HCT116 (cell line): ENCODE measurements around the gene NOTCH1. TPM values are rescaled to one million over a fixed set of nuclear protein-coding genes. Genes with fewer than 3 reads are reported as not detected.

Source experiments
- ATAC-seq: fragments of 200-7000 bp; cut with Tn5 transposase; 2 replicates; pipeline ENCODE4 v1.9.1; 2020; ENCODE audit warnings: mild to moderate bottlenecking, moderate library complexity
- BruUV-seq: library from RNA; stranded (reverse); fragments of 400-500 nt; replicated peaks from 2 replicates; lab custom pipeline; 2021; lab: Mats Ljungman, UMichigan
- CTCF ChIA-PET: fragments of 300-600 bp; sonication (Branson Sonifier 250); formaldehyde crosslinking; loops from one replicate; lab custom pipeline; 2021; ENCODE audit warnings: antibody characterized with exemption; lab: Charles Lee
- POLR2A ChIA-PET: fragments of 300-600, 350-600 bp; sonication (Branson Sonifier 250); formaldehyde crosslinking; loops from one replicate; lab custom pipeline; 2021; ENCODE audit warnings: antibody characterized with exemption; lab: Charles Lee
- RAD21 ChIA-PET, 2 experiments: fragments of 300-600 bp; sonication (Branson Sonifier 250); formaldehyde crosslinking; loops; one replicate each; lab custom pipeline; 2023; ENCODE audit warnings: low total read pairs in 2 of 2; ENCODE audit not compliant: uncharacterized antibody in 2 of 2, unreplicated experiment in 2 of 2, low non-redundant PET in 1 of 2; lab: Charles Lee
- DNase-seq: peaks from one replicate; pipeline ENCODE4 v3.0.0-alpha.2; 2010; ENCODE audit warnings: low read depth, low spot score
- H2AFZ ChIP-seq: fragments of 200-600 bp; shearing (Covaris generic), sonication (generic); 2 replicates; pipeline ENCODE4 v1.6.1; 2017; ENCODE audit warnings: low read depth, mixed run types, mixed read lengths, antibody characterized with exemption, low read length; ENCODE audit not compliant: poor library complexity, severe bottlenecking
- H3K27ac ChIP-seq: 2 replicates; pipeline ENCODE4 v1.5.1; 2012; ENCODE audit warnings: low read depth, low read length
- H3K27me3 ChIP-seq: fragments of 200-600 bp; sonication (generic); 2 replicates; pipeline ENCODE4 v1.6.1; 2016; ENCODE audit warnings: mixed run types, low read length, mixed read lengths; ENCODE audit not compliant: insufficient read depth
- H3K36me3 ChIP-seq, 2 experiments: fragments of 200-500 bp in 1 of 2; fragments of 200-600 bp in 1 of 2; sonication (Bioruptor generic) in 1 of 2; sonication (generic) in 1 of 2; 2 replicates each; pipeline versions ENCODE4 v1.5.1 to v1.6.1; 2014 to 2016; ENCODE audit warnings: low read length in 2 of 2, inconsistent platforms in 1 of 2, mixed read lengths in 1 of 2, mixed run types in 1 of 2; ENCODE audit not compliant: insufficient read depth in 2 of 2, control insufficient read depth in 1 of 2
- H3K4me1 ChIP-seq, 2 experiments: fragments of 200-600 bp in 1 of 2; sonication (generic) in 1 of 2; 2 replicates each; pipeline versions ENCODE4 v1.5.1 to v1.6.1; 2012 to 2017; ENCODE audit warnings: low read length in 2 of 2, inconsistent platforms in 1 of 2, mild to moderate bottlenecking in 1 of 2, mixed read lengths in 1 of 2, mixed run types in 1 of 2, moderate library complexity in 1 of 2; ENCODE audit not compliant: insufficient read depth in 2 of 2, control insufficient read depth in 1 of 2
- H3K4me2 ChIP-seq: fragments of 200-600 bp; sonication (generic); 2 replicates; pipeline ENCODE4 v1.6.1; 2017; ENCODE audit warnings: mixed run types, low read length, mixed read lengths
- H3K4me3 ChIP-seq, 2 experiments: fragments of 200-600 bp in 1 of 2; sonication (generic) in 1 of 2; replicated peaks in 1 of 2; 2 replicates each; pipeline ENCODE4 v1.5.1; 2011 to 2016; ENCODE audit warnings: low read length in 2 of 2, control low read depth in 1 of 2, low read depth in 1 of 2, mild to moderate bottlenecking in 1 of 2, mixed read lengths in 1 of 2, mixed run types in 1 of 2
- H3K79me2 ChIP-seq: fragments of 200-600 bp; sonication (generic); 2 replicates; pipeline ENCODE4 v1.6.1; 2017; ENCODE audit warnings: mild to moderate bottlenecking, mixed run types, low read length, moderate library complexity, mixed read lengths; ENCODE audit not compliant: insufficient read depth
- H3K9ac ChIP-seq: fragments of 200-600 bp; sonication (generic); 2 replicates; pipeline ENCODE4 v1.6.1; 2016; ENCODE audit warnings: low read length, mixed read lengths
- H3K9me2 ChIP-seq: fragments of 200-600 bp; sonication (generic), shearing (Covaris generic); 2 replicates; pipeline ENCODE4 v1.6.1; 2017; ENCODE audit warnings: mixed run types, mild to moderate bottlenecking, moderate library complexity; ENCODE audit not compliant: insufficient read depth
- H3K9me3 ChIP-seq, 2 experiments: fragments of 200-500 bp in 1 of 2; fragments of 200-600 bp in 1 of 2; sonication (Bioruptor generic) in 1 of 2; sonication (generic) in 1 of 2; 2 replicates each; pipeline ENCODE4 v1.6.1; 2014 to 2017; ENCODE audit warnings: low read length in 2 of 2, mixed read lengths in 2 of 2, inconsistent platforms in 1 of 2, low read depth in 1 of 2, mild to moderate bottlenecking in 1 of 2, mixed run types in 1 of 2, moderate library complexity in 1 of 2; ENCODE audit not compliant: control insufficient read depth in 1 of 2, insufficient read depth in 1 of 2
- H4K20me1 ChIP-seq: fragments of 200-600 bp; sonication (generic), shearing (Covaris generic); 2 replicates; pipeline ENCODE4 v1.6.1; 2017; ENCODE audit warnings: mixed run types, mild to moderate bottlenecking, moderate library complexity; ENCODE audit not compliant: insufficient read depth
- CBX3 ChIP-seq: IDR thresholded peaks from 2 replicates; pipeline ENCODE4 v1.6.1; 2012; ENCODE audit warnings: low read depth
- ELF1 ChIP-seq: IDR thresholded peaks from 2 replicates; pipeline ENCODE4 v1.6.1; 2012; ENCODE audit warnings: low read depth, borderline replicate concordance
- FOSL1 ChIP-seq: IDR thresholded peaks from 2 replicates; pipeline ENCODE4 v1.6.1; 2012; ENCODE audit warnings: low read depth
- RAD21 ChIP-seq: IDR thresholded peaks from 2 replicates; pipeline ENCODE4 v1.6.1; 2012; ENCODE audit warnings: low read depth, mild to moderate bottlenecking
- ZNF274 ChIP-seq: fragments of 200-500 bp; sonication (Bioruptor generic); IDR thresholded peaks from 2 replicates; pipeline ENCODE4 v1.6.1; 2014; ENCODE audit warnings: mild to moderate bottlenecking, low read depth, low read length, inconsistent platforms
- intact Hi-C: fragments of 100-400 bp; cut with micrococcal nuclease; formaldehyde crosslinking; loops from 2 replicates; pipeline ENCODE4 v1.10.0; 2022
- total RNA-seq: library from RNA; stranded (reverse); gene quantifications from one replicate; pipeline ENCODE4 v1.2.1, GENCODE V29; 2021; ENCODE audit not compliant: unreplicated experiment
- TF ChIP-seq, protein P1 (sequence below): IDR thresholded peaks from 2 replicates; pipeline ENCODE4 v1.6.1; 2012

The NOTCH1 gene
- total RNA-seq, 1 experiment from 2014 or later, result 36.2 TPM

DNA sequence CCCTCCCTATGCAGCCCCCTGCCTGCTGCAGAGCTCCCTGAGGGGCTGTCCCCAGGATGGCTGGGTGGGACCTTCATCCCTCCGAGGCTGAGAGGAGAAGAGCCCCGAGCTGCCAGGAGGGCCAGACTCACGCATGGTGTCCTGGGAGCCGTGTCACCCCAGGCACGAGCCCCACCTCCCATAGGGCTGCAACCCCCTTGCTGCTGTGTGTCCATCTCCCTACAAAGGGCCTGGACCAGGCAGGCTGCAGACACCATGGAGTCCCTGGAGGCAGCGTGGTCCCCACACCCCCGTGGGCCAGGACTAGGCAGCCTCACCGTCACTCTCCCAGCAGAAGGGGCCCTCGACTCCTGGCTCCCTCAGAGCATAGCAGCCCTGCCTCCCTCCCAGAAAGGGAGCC, 51.8 kb downstream of the NOTCH1 start:
- intact Hi-C loops, result no loop called here
- H3K79me2 ChIP-seq, result no peaks in the 10 kb centered on the region
- H3K9me3 ChIP-seq, result no peaks in the 10 kb centered on the region
- no peak overlapping the region for H3K4me3 ChIP-seq
- ATAC-seq (peak; percentile 12), DNase-seq (no peak)
- no peak overlapping the region for H3K9ac ChIP-seq
- no peaks in the 10 kb centered on the region for H3K27me3 ChIP-seq
- POLR2A ChIA-PET, result no interaction called here
- no peak for TF ChIP-seq CBX3
- no peak for TF ChIP-seq ELF1
- TF ChIP-seq, protein P1, sequence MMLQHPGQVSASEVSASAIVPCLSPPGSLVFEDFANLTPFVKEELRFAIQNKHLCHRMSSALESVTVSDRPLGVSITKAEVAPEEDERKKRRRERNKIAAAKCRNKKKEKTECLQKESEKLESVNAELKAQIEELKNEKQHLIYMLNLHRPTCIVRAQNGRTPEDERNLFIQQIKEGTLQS, result no peak
- TF ChIP-seq ZNF274, result no peak
- H3K27ac ChIP-seq, result no peak overlapping the region
- H3K9me2 ChIP-seq, result no peaks in the 10 kb centered on the region
- RAD21 ChIA-PET, result no interaction called here
- CTCF ChIA-PET, result no interaction called here
- H3K36me3 ChIP-seq, result peaks cover 4 to 14% of the 10 kb centered on the region in 2 experiments; a peak in 3 of 4 replicates
- BruUV-seq, result no TSS peak
- no peaks in the 10 kb centered on the region for H4K20me1 ChIP-seq
- no peaks in the 10 kb centered on the region for H3K4me1 ChIP-seq
- no peak overlapping the region for H2AFZ ChIP-seq
- H3K4me2 ChIP-seq, result no peak overlapping the region

DNA sequence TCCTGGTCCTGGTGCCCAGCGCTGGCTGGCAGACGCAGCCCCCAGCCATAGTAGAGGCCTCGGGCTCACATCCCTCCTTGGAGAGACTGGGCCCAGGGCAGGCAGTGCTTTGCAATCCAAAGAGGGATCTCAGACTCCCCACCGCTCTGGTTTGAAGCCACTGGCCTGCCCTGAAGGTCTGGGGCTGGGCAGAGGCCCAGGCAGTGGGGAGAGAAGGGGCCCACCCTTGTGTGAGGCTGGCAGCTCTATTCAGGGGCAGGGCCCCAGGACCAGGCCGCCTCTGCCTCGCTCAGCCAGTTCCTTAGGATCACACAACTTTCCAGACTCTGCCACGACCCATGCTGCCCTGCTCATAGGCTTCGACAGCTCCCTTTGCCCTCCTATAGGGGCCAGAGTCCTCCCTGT, 52.3 kb downstream of the NOTCH1 start:
- no TSS peak for BruUV-seq
- intact Hi-C loops, result no loop called here
- Histone ChIP-seq H3K4me1 (peaks cover 0 to under 1% of the 10 kb centered on the region in 2 experiments; a peak in 1 of 4 replicates), H3K27me3 (no peaks in the 10 kb centered on the region), H3K36me3 (peaks cover 4 to 14% of the 10 kb centered on the region in 2 experiments; a peak in 3 of 4 replicates), H3K9me2 (no peaks in the 10 kb centered on the region), H3K4me2 (no peak overlapping the region), H2AFZ (no peak overlapping the region), H3K27ac (no peak overlapping the region), H3K9ac (no peak overlapping the region), H4K20me1 (no peaks in the 10 kb centered on the region), H3K79me2 (no peaks in the 10 kb centered on the region), H3K4me3 (no peak overlapping the region), H3K9me3 (no peaks in the 10 kb centered on the region)
- ATAC-seq, result peak; percentile 13; the same call in 1 of the 2 replicates
- ChIA-PET CTCF (no interaction called here), RAD21 (no interaction called here), POLR2A (no interaction called here)
- no peak for DNase-seq
- TF ChIP-seq, protein P1, result no peak
- no peak for TF ChIP-seq FOSL1
- no peak for TF ChIP-seq RAD21
